Neural cell (in vitro differentiated cells): ENCODE measurements around the gene RAD9B. TPM values are rescaled to one million over a fixed set of nuclear protein-coding genes. Genes with fewer than 3 reads are reported as not detected.

Experiments
- H2AFZ ChIP-seq: fragments of 200-600, 300-800 bp; sonication (generic), shearing (Covaris generic); 2 replicates; pipeline ENCODE4 v1.6.0; 2014; ENCODE audit warnings: low read depth, mild to moderate bottlenecking, antibody characterized with exemption, low read length, moderate library complexity
- H3F3A ChIP-seq: fragments of 200-600 bp; shearing (Covaris generic); 2 replicates; pipeline ENCODE4 v1.6.1; 2016; ENCODE audit warnings: mild to moderate bottlenecking, moderate library complexity, mixed read lengths, antibody characterized with exemption, low read length; ENCODE audit not compliant: insufficient read depth, poor library complexity, severe bottlenecking
- H3K27ac ChIP-seq: fragments of 200-600, 300-800 bp; sonication (generic), shearing (Covaris generic); 2 replicates; pipeline ENCODE4 v1.5.1; 2014; ENCODE audit warnings: mild to moderate bottlenecking, low read length, moderate library complexity
- H3K27me3 ChIP-seq: fragments of 300-800, 200-600 bp; sonication (generic), shearing (Covaris generic); 2 replicates; pipeline ENCODE4 v1.6.0; 2014; ENCODE audit warnings: mild to moderate bottlenecking, low read depth, low read length, moderate library complexity; ENCODE audit not compliant: insufficient read depth
- H3K36me3 ChIP-seq: fragments of 300-800, 200-600 bp; sonication (generic), shearing (Covaris generic); 2 replicates; pipeline ENCODE4 v1.5.1; 2014; ENCODE audit warnings: mild to moderate bottlenecking, antibody characterized with exemption, low read length, moderate library complexity; ENCODE audit not compliant: insufficient read depth
- H3K4me2 ChIP-seq: fragments of 300-800, 200-600 bp; sonication (generic), shearing (Covaris generic); 2 replicates; pipeline ENCODE4 v1.6.0; 2014; ENCODE audit warnings: mild to moderate bottlenecking, low read length
- H3K4me3 ChIP-seq: fragments of 300-800, 200-600 bp; sonication (generic), shearing (Covaris generic); 2 replicates; pipeline ENCODE4 v1.5.1; 2014; ENCODE audit warnings: mild to moderate bottlenecking, low read length, moderate library complexity
- H3K79me2 ChIP-seq: fragments of 200-600 bp; shearing (Covaris generic); replicated peaks from 2 replicates; pipeline ENCODE4 v1.6.0; 2014; ENCODE audit warnings: mild to moderate bottlenecking, low read length, moderate library complexity; ENCODE audit not compliant: insufficient read depth
- H3K9ac ChIP-seq: fragments of 300-800, 200-600 bp; sonication (generic), shearing (Covaris generic); 2 replicates; pipeline ENCODE4 v1.6.1; 2016; ENCODE audit warnings: mild to moderate bottlenecking, low read length, mixed read lengths
- H3K9me2 ChIP-seq: fragments of 200-600 bp; shearing (Covaris generic); 2 replicates; pipeline ENCODE4 v1.6.1; 2016; ENCODE audit warnings: mild to moderate bottlenecking, low read length, mixed read lengths; ENCODE audit not compliant: insufficient read depth
- H3K9me3 ChIP-seq: fragments of 200-600, 300-800 bp; sonication (generic), shearing (Covaris generic); 2 replicates; pipeline ENCODE4 v1.6.1; 2016; ENCODE audit warnings: mild to moderate bottlenecking, mixed run types, low read length, moderate library complexity, mixed read lengths
- H4K20me1 ChIP-seq: fragments of 200-600 bp; shearing (Covaris generic); 2 replicates; pipeline ENCODE4 v1.6.1; 2016; ENCODE audit warnings: mild to moderate bottlenecking, mixed run types; ENCODE audit not compliant: insufficient read depth
- EP300 ChIP-seq: fragments of 450-650 bp; conservative IDR thresholded peaks from 2 replicates; pipeline ENCODE4 v1.6.1; 2014; ENCODE audit warnings: antibody characterized with exemption, mild to moderate bottlenecking, moderate library complexity; ENCODE audit not compliant: poor library complexity, severe bottlenecking
- EZH2 ChIP-seq: fragments of 200-600, 300-800 bp; shearing (Covaris generic), sonication (generic); IDR thresholded peaks from 2 replicates; pipeline ENCODE4 v1.6.1; 2014; ENCODE audit warnings: antibody characterized with exemption, low read length, borderline replicate concordance, mild to moderate bottlenecking; ENCODE audit not compliant: insufficient read depth, poor library complexity, severe bottlenecking
- MXI1 ChIP-seq: fragments of 450-650 bp; conservative IDR thresholded peaks from 2 replicates; pipeline ENCODE4 v1.6.1; 2014; ENCODE audit warnings: antibody characterized with exemption, mild to moderate bottlenecking; ENCODE audit not compliant: poor library complexity, severe bottlenecking
- POLR2AphosphoS5 ChIP-seq: IDR thresholded peaks from 2 replicates; pipeline ENCODE4 v1.6.1; 2012
- RAD21 ChIP-seq: fragments of 450-650 bp; conservative IDR thresholded peaks from 2 replicates; pipeline ENCODE4 v1.6.1; 2014; ENCODE audit warnings: antibody characterized with exemption, mild to moderate bottlenecking, moderate library complexity
- SMC3 ChIP-seq: fragments of 450-650 bp; conservative IDR thresholded peaks from 2 replicates; pipeline ENCODE4 v1.6.1; 2014; ENCODE audit warnings: antibody characterized with exemption, mild to moderate bottlenecking, moderate library complexity; ENCODE audit not compliant: poor library complexity
- TAF1 ChIP-seq: IDR thresholded peaks from 2 replicates; pipeline ENCODE4 v1.6.1; 2012; ENCODE audit warnings: low read depth
- polyA plus RNA-seq: library from polyadenylated mRNA; depleted of rRNA; stranded (reverse); fragments of >200 nt; gene quantifications from 2 replicates; pipeline ENCODE4 v1.2.3, GENCODE V29; 2014
- TF ChIP-seq, protein P1 (sequence below): fragments of 450-650 bp; IDR thresholded peaks from 2 replicates; pipeline ENCODE4 v1.5.1; 2014; ENCODE audit warnings: antibody characterized with exemption, mild to moderate bottlenecking, moderate library complexity; ENCODE audit not compliant: poor library complexity, severe bottlenecking
- TF ChIP-seq, protein P2 (sequence below): IDR thresholded peaks from 2 replicates; pipeline ENCODE4 v1.6.1; 2012; ENCODE audit warnings: borderline replicate concordance

Gene RAD9B
- polyA plus RNA-seq, 1 donor from 2014 or later: 0.90 TPM

DNA sequence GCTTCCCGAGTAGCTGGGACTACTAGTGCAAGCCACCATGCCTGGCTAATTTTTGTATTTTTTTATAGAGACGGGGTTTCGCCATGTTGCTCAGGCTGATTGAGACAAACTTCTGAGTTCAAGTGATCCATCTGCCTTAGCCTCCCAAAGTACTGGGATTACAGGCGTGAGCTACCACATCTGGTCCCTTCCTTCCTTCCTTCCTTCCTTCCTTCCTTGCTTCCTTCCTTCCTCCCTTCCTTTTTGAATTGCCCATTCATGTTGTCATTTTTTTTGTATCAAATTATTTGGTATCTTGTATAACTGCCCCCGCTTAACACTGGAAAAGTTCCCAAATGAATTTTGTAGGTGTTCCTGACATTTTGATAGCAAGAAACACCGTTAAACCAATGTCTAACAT is 11.7 kb downstream of the RAD9B start:
- H3K27me3 ChIP-seq: no peaks in the 10 kb centered on the region
- no peak overlapping the region for H3K4me2 ChIP-seq
- no peak overlapping the region for H2AFZ ChIP-seq
- no peaks in the 10 kb centered on the region for H4K20me1 ChIP-seq
- no peaks in the 10 kb centered on the region for H3K36me3 ChIP-seq
- no peaks in the 10 kb centered on the region for H3K79me2 ChIP-seq
- H3K9ac ChIP-seq: no peak overlapping the region
- H3K4me3 ChIP-seq: no peak overlapping the region
- no peaks in the 10 kb centered on the region for H3K9me2 ChIP-seq
- no peak for TF ChIP-seq POLR2AphosphoS5
- TF ChIP-seq, protein P1, sequence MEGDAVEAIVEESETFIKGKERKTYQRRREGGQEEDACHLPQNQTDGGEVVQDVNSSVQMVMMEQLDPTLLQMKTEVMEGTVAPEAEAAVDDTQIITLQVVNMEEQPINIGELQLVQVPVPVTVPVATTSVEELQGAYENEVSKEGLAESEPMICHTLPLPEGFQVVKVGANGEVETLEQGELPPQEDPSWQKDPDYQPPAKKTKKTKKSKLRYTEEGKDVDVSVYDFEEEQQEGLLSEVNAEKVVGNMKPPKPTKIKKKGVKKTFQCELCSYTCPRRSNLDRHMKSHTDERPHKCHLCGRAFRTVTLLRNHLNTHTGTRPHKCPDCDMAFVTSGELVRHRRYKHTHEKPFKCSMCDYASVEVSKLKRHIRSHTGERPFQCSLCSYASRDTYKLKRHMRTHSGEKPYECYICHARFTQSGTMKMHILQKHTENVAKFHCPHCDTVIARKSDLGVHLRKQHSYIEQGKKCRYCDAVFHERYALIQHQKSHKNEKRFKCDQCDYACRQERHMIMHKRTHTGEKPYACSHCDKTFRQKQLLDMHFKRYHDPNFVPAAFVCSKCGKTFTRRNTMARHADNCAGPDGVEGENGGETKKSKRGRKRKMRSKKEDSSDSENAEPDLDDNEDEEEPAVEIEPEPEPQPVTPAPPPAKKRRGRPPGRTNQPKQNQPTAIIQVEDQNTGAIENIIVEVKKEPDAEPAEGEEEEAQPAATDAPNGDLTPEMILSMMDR: no peak
- TF ChIP-seq RAD21: no peak
- no peak for TF ChIP-seq MXI1
- TF ChIP-seq EZH2: no peak
- TF ChIP-seq SMC3: no peak
- TF ChIP-seq TAF1: no peak
- TF ChIP-seq EP300: no peak
- TF ChIP-seq, protein P2, sequence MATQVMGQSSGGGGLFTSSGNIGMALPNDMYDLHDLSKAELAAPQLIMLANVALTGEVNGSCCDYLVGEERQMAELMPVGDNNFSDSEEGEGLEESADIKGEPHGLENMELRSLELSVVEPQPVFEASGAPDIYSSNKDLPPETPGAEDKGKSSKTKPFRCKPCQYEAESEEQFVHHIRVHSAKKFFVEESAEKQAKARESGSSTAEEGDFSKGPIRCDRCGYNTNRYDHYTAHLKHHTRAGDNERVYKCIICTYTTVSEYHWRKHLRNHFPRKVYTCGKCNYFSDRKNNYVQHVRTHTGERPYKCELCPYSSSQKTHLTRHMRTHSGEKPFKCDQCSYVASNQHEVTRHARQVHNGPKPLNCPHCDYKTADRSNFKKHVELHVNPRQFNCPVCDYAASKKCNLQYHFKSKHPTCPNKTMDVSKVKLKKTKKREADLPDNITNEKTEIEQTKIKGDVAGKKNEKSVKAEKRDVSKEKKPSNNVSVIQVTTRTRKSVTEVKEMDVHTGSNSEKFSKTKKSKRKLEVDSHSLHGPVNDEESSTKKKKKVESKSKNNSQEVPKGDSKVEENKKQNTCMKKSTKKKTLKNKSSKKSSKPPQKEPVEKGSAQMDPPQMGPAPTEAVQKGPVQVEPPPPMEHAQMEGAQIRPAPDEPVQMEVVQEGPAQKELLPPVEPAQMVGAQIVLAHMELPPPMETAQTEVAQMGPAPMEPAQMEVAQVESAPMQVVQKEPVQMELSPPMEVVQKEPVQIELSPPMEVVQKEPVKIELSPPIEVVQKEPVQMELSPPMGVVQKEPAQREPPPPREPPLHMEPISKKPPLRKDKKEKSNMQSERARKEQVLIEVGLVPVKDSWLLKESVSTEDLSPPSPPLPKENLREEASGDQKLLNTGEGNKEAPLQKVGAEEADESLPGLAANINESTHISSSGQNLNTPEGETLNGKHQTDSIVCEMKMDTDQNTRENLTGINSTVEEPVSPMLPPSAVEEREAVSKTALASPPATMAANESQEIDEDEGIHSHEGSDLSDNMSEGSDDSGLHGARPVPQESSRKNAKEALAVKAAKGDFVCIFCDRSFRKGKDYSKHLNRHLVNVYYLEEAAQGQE: no peak
- H3F3A ChIP-seq: no peaks in the 10 kb centered on the region
- H3K27ac ChIP-seq: no peak overlapping the region
- no peaks in the 10 kb centered on the region for H3K9me3 ChIP-seq

DNA sequence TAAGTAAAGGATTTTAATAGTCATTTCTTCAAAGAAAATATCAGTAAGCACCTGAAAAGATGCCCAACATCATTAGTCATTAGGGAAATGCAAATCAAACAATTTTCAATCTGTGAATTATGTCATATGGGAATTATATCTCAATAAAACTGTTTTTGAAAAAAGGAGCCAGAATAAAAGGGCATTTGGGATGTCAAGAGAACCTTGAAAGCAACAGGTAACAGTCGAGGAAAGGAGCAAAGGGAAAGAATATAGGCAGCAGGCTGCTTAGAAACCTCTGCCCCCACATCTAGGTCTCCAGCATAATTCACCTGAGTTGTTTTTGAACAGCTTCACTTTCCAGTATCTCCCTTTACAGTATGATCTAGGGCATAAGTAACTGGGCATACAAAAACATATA is 12.2 kb downstream of the RAD9B start:
- no peaks in the 10 kb centered on the region for H3F3A ChIP-seq
- H2AFZ ChIP-seq: no peak overlapping the region
- H3K9me3 ChIP-seq: no peaks in the 10 kb centered on the region

More for the DNA sequence above, 12.2 kb downstream of the RAD9B start:
- Histone ChIP-seq H3K79me2 (no peaks in the 10 kb centered on the region), H4K20me1 (no peaks in the 10 kb centered on the region), H3K27ac (no peak overlapping the region), H3K9ac (no peak overlapping the region), H3K4me3 (no peak overlapping the region), H3K9me2 (no peaks in the 10 kb centered on the region), H3K4me2 (no peak overlapping the region), H3K36me3 (no peaks in the 10 kb centered on the region), H3K27me3 (no peaks in the 10 kb centered on the region)
- TF ChIP-seq EZH2: no peak
- TF ChIP-seq, protein P1: no peak
- no peak for TF ChIP-seq MXI1
